Endothelial cell of umbilical vein (primary cell): Measurements from ENCODE around the gene LRG1. TPM values are rescaled to one million over a fixed set of nuclear protein-coding genes. Genes with fewer than 3 reads are reported as not detected.

Experiments used
- BruUV-seq: library from RNA; stranded (reverse); fragments of 400-500 nt; replicated peaks from 2 replicates; lab custom pipeline; 2021; lab: Mats Ljungman, UMichigan
- CTCF ChIA-PET: fragments of 300-600, 350-600 bp; sonication (Branson Sonifier 250); formaldehyde crosslinking; loops from one replicate; lab custom pipeline; 2021; ENCODE audit warnings: antibody characterized with exemption, inconsistent platforms; lab: Charles Lee
- POLR2A ChIA-PET: fragments of 300-600, 350-600 bp; sonication (Branson Sonifier 250); formaldehyde crosslinking; loops from one replicate; lab custom pipeline; 2021; ENCODE audit warnings: antibody characterized with exemption, inconsistent platforms; lab: Charles Lee
- DNase-seq: peaks from one replicate; pipeline ENCODE4 v3.0.0-alpha.2; 2011; ENCODE audit warnings: low read depth, low spot score
- FAIRE-seq: peaks from 2 replicates; lab custom pipeline; 2011; peaks lifted over from hg19 to GRCh38; lab: Jason Lieb, UNC
- H2AFZ ChIP-seq: 2 replicates; pipeline ENCODE4 v1.6.0; 2012; ENCODE audit warnings: low read depth, low read length, control low read depth, inconsistent platforms
- H3K27ac ChIP-seq: 2 replicates; pipeline ENCODE4 v1.5.1; 2011; ENCODE audit warnings: low read depth, mild to moderate bottlenecking, control low read depth, low read length, moderate library complexity; ENCODE audit not compliant: insufficient read depth
- H3K27me3 ChIP-seq, 2 experiments: 2 replicates each; pipeline versions ENCODE4 v1.6.0 to v1.6.1; 2011; ENCODE audit warnings: low read length in 2 of 2, mixed read lengths in 1 of 2; ENCODE audit not compliant: control insufficient read depth in 2 of 2, insufficient read depth in 2 of 2
- H3K36me3 ChIP-seq, 2 experiments: 2 replicates in 1 of 2; 3 replicates in 1 of 2; pipeline ENCODE4 v1.5.1; 2011; ENCODE audit warnings: low read length in 2 of 2, mild to moderate bottlenecking in 1 of 2, moderate library complexity in 1 of 2; ENCODE audit not compliant: control insufficient read depth in 2 of 2, insufficient read depth in 2 of 2; ENCODE audit errors: extremely low read depth in 1 of 2
- H3K4me1 ChIP-seq: 3 replicates; pipeline ENCODE4 v1.5.1; 2011; ENCODE audit warnings: mild to moderate bottlenecking, low read length; ENCODE audit not compliant: control insufficient read depth, insufficient read depth; ENCODE audit errors: extremely low read depth
- H3K4me2 ChIP-seq: 2 replicates; pipeline ENCODE4 v1.6.1; 2011; ENCODE audit warnings: low read length, control low read depth, mixed read lengths; ENCODE audit not compliant: insufficient read depth
- H3K4me3 ChIP-seq, 3 experiments: fragments of 200-600 bp in 1 of 3; sonication (generic), shearing (Covaris generic) in 1 of 3; replicated peaks in 1 of 3; 2 replicates each; pipeline ENCODE4 v1.5.1; 2011 to 2016; ENCODE audit warnings: control low read depth in 3 of 3, low read length in 3 of 3, mild to moderate bottlenecking in 2 of 3, inconsistent platforms in 1 of 3, low read depth in 1 of 3, moderate library complexity in 1 of 3; ENCODE audit not compliant: insufficient read depth in 1 of 3
- H3K79me2 ChIP-seq: 2 replicates; pipeline ENCODE4 v1.6.0; 2012; ENCODE audit warnings: low read length, inconsistent platforms; ENCODE audit not compliant: control insufficient read depth, insufficient read depth
- H3K9ac ChIP-seq: replicated peaks from 2 replicates; pipeline ENCODE3; 2011; ENCODE audit warnings: low read length, control low read depth; ENCODE audit not compliant: insufficient read depth; ENCODE audit errors: extremely low read depth
- H3K9me1 ChIP-seq: replicated peaks from 3 replicates; pipeline ENCODE4 v1.6.0; 2011; ENCODE audit warnings: mild to moderate bottlenecking, low read length; ENCODE audit not compliant: control insufficient read depth, insufficient read depth; ENCODE audit errors: extremely low read depth
- H3K9me3 ChIP-seq: replicated peaks from 2 replicates; pipeline ENCODE4 v1.5.1; 2012; ENCODE audit warnings: low read length, inconsistent platforms; ENCODE audit not compliant: control insufficient read depth, insufficient read depth
- H4K20me1 ChIP-seq: replicated peaks from 2 replicates; pipeline ENCODE3; 2011; ENCODE audit warnings: mild to moderate bottlenecking, low read length; ENCODE audit not compliant: control insufficient read depth, insufficient read depth; ENCODE audit errors: extremely low read depth
- EZH2 ChIP-seq: IDR thresholded peaks from 2 replicates; pipeline ENCODE4 v1.6.1; 2012; ENCODE audit warnings: borderline replicate concordance, low read depth, mild to moderate bottlenecking, moderate library complexity, low read length, inconsistent platforms; ENCODE audit not compliant: severe bottlenecking
- FOS ChIP-seq: IDR thresholded peaks from 2 replicates; pipeline ENCODE4 v1.6.1; 2011; ENCODE audit warnings: mild to moderate bottlenecking, low read length, moderate library complexity, borderline replicate concordance; ENCODE audit not compliant: insufficient read depth
- GATA2 ChIP-seq: IDR thresholded peaks from 2 replicates; pipeline ENCODE4 v1.7.0; 2011; ENCODE audit warnings: low read depth, mild to moderate bottlenecking, moderate library complexity, mixed read lengths, low read length; ENCODE audit not compliant: insufficient read length, insufficient read depth
- JUN ChIP-seq: IDR thresholded peaks from 2 replicates; pipeline ENCODE4 v1.6.1; 2011; ENCODE audit warnings: borderline replicate concordance, low read depth; ENCODE audit not compliant: insufficient read length, insufficient read depth
- MYC ChIP-seq: IDR thresholded peaks from one replicate; pipeline ENCODE4 v1.6.1; 2011; ENCODE audit warnings: mild to moderate bottlenecking, low read depth, low read length
- POLR2A ChIP-seq: IDR thresholded peaks from 2 replicates; pipeline ENCODE4 v1.6.1; 2012; ENCODE audit warnings: low read depth, mild to moderate bottlenecking, control low read depth, low read length
- POLR2AphosphoS5 ChIP-seq: IDR thresholded peaks from 2 replicates; pipeline ENCODE4 v1.6.1; 2012; ENCODE audit warnings: low read depth, mild to moderate bottlenecking, control low read depth, low read length, moderate library complexity; ENCODE audit not compliant: insufficient read depth
- dilution Hi-C: fragments of 300-500 bp; cut with MboI; formaldehyde crosslinking; loops from one replicate; pipeline ENCODE4 v1.15.0; 2019; ENCODE audit warnings: low sequenced_read_pairs; ENCODE audit not compliant: extremely low pct_ligation_motif_present
- intact Hi-C: fragments of 100-400 bp; cut with micrococcal nuclease; formaldehyde crosslinking; loops from one replicate; pipeline ENCODE4 v1.10.0; 2022
- polyA plus RNA-seq, 4 experiments: library from polyadenylated mRNA; depleted of rRNA in 3 of 4; stranded (reverse) in 3 of 4; unstranded in 1 of 4; fragments of >200 nt; gene quantifications; 2 replicates each; pipeline versions ENCODE4 v1.2.1 to v1.2.3, GENCODE V29; 2011 to 2012; ENCODE audit warnings: missing spikeins in 1 of 4
- total RNA-seq: library from RNA; stranded (reverse); gene quantifications from 2 replicates; pipeline ENCODE4 v1.2.3, GENCODE V29; 2021
- TF ChIP-seq, protein P1 (sequence below): IDR thresholded peaks from 2 replicates; pipeline ENCODE4 v1.6.1; 2011; ENCODE audit not compliant: insufficient read depth, insufficient read length
- TF ChIP-seq, protein P2 (sequence below), 2 donors: IDR thresholded peaks; 1 replicate in 1 of 2; 2 replicates in 1 of 2; pipeline ENCODE4 v1.5.1; 2011; ENCODE audit warnings: low read length in 2 of 2, mild to moderate bottlenecking in 2 of 2, moderate library complexity in 2 of 2, control low read depth in 1 of 2, inconsistent platforms in 1 of 2, low read depth in 1 of 2; ENCODE audit not compliant: insufficient read depth in 1 of 2; ENCODE audit errors: extremely low read depth in 1 of 2

LRG1 gene
- total and polyA plus RNA-seq, 2 donors (not counting 3 experiments of a cell fraction or from before 2014, with no cell fraction given): 0.21 to 0.31 TPM

DNA sequence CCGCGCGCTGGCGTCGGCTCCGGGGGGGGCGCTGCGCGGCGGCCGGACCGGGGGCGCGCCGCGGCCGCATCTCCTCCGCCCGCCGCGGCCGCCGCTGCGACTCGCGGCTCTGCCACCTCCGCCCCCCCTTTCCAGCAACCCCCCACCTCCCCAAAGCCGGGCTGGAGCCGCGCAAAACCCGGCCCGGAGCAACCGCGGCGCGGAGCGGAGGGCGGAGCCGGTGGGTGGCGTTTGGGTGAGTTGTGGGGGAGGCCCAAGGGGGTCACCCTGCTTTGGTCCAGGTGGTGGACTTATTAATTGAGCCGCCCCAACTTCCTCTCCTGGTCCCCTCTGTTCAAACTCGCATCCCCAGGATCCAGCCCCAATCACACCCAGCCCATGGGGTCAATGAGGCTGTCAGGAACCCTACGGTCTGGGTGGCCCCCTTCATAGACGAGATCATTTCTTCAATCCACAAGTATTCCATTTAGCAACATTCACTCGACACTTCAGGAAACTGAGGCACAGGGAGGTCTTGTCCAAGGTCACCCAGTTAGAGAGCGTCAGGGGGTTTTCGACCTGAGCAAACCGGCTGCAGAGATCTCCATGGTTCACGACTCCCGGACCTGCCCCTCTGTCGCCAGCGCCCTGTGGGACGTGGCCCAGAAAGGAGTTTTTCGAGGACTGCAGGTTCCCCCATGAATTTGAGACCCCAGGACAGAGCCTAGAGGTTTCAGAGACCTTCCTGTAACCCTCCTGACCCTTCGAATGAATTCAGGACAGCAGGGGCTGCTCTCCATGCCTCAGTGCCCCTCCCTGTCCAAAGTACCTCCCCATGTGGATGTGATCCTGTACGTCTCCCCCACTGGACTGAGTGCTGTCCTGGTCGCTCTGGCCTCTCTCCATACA, 42.1 kb upstream of the LRG1 start:
- H3K9me1 ChIP-seq: no peaks in the 10 kb centered on the region
- POLR2A ChIA-PET: no interaction called here
- no peaks in the 10 kb centered on the region for H3K79me2 ChIP-seq
- no peak overlapping the region for H3K27ac ChIP-seq
- TF ChIP-seq EZH2: no peak
- TF ChIP-seq MYC: no peak
- TF ChIP-seq, protein P1, sequence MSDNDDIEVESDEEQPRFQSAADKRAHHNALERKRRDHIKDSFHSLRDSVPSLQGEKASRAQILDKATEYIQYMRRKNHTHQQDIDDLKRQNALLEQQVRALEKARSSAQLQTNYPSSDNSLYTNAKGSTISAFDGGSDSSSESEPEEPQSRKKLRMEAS: no peak
- TF ChIP-seq FOS: no peak
- TF ChIP-seq POLR2A: no peak
- TF ChIP-seq GATA2: no peak
- no peak for TF ChIP-seq POLR2AphosphoS5
- no peak for TF ChIP-seq JUN
- TF ChIP-seq, protein P2, sequence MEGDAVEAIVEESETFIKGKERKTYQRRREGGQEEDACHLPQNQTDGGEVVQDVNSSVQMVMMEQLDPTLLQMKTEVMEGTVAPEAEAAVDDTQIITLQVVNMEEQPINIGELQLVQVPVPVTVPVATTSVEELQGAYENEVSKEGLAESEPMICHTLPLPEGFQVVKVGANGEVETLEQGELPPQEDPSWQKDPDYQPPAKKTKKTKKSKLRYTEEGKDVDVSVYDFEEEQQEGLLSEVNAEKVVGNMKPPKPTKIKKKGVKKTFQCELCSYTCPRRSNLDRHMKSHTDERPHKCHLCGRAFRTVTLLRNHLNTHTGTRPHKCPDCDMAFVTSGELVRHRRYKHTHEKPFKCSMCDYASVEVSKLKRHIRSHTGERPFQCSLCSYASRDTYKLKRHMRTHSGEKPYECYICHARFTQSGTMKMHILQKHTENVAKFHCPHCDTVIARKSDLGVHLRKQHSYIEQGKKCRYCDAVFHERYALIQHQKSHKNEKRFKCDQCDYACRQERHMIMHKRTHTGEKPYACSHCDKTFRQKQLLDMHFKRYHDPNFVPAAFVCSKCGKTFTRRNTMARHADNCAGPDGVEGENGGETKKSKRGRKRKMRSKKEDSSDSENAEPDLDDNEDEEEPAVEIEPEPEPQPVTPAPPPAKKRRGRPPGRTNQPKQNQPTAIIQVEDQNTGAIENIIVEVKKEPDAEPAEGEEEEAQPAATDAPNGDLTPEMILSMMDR (IDR thresholded peaks at IDR 0.05; ENCODE audit: extremely low read depth in 1 of 2, insufficient read depth in 1 of 2, low read depth in 1 of 2, low read length in 2 of 2): no peak
- H3K4me2 ChIP-seq: no peak overlapping the region
- DNase-seq (no peak), FAIRE-seq (no peak)
- BruUV-seq: no TSS peak
- no peaks in the 10 kb centered on the region for H4K20me1 ChIP-seq
- no peak overlapping the region for H2AFZ ChIP-seq
- peak overlapping the region in 1 of 3 experiments; percentile 90 for H3K4me3 ChIP-seq
- intact Hi-C loops (no loop called here), dilution Hi-C loops (no loop called here)
- peaks cover 0 to 6% of the 10 kb centered on the region in 2 experiments for H3K36me3 ChIP-seq
- no peak overlapping the region for H3K9ac ChIP-seq
- H3K27me3 ChIP-seq: no peaks in the 10 kb centered on the region
- CTCF ChIA-PET: interaction anchor here (0.7 to 1.7 kb wide), 2 partner anchors 54 to 111 kb away, joined by 4 read pairs; no protein-coding TSS in a partner anchor
- no peaks in the 10 kb centered on the region for H3K9me3 ChIP-seq
- peaks cover 20% of the 10 kb centered on the region for H3K4me1 ChIP-seq
